ENCODE data around the gene SAP25. TPM values are rescaled to one million over a fixed set of nuclear protein-coding genes. Genes with fewer than 3 reads are reported as not detected.

The SAP25 gene
- total RNA-seq, 6 experiments from 2014 or later, result 0.53 to 4.5 (median 2.2) TPM; not detected in 2

GRCh38 chr7:100609958-100610357, 36.3 kb upstream of the SAP25 start:
- 87% methylated on average over 5 of the region's 5 CpGs for WGBS (ENCODE audit: insufficient coverage, low coverage, low lambda C conversion rate, missing lambda C conversion rate)
- Histone ChIP-seq H3K27ac (peak overlapping the region in 2 of 3 donors; percentile 94 to 98), H3K27me3 (no peaks in the 10 kb centered on the region), H3K9me3 (no peaks in the 10 kb centered on the region), H3K4me3 (no peak overlapping the region), H3K4me1 (peaks cover 0 to 17% (median 4%) of the 10 kb centered on the region in 4 donors), H3K36me3 (no peaks in the 10 kb centered on the region)
- TF ChIP-seq CTCF (IDR thresholded peaks at IDR 0.05), result no peak
- no peak for TF ChIP-seq POLR2A (IDR thresholded peaks at IDR 0.05)
- DNase-seq (no peak), ATAC-seq (no peak)
- intact Hi-C loops (cut with DNase I), result no loop called here

DNA sequence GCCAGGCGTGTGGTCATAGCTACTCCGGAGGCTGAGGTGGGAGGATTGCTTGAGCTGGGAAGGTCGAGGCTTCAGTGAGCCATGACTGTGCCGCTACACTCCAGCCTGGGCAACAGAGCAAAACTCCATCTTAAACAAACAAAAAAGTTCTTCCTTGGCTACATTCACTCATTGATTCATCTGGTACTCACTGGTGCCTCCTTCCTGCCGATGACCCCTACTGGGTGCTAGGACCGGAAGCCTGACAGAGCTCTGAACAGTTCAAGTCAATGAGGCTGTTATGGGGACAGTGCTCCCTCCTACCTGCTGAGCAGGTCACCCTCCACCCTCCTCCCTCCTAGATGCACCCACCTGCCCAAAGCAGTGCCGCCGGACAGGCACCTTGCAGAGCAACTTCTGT, 33.4 kb upstream of the SAP25 start:
- Histone ChIP-seq H3K27ac (no peak overlapping the region), H3K36me3 (no peaks in the 10 kb centered on the region), H3K4me1 (peaks cover 0 to 23% (median 10%) of the 10 kb centered on the region in 4 donors), H3K4me3 (no peak overlapping the region), H3K27me3 (no peaks in the 10 kb centered on the region), H3K9me3 (no peaks in the 10 kb centered on the region)
- no peak for DNase-seq
- WGBS (ENCODE audit: insufficient coverage, low coverage, low lambda C conversion rate, missing lambda C conversion rate), result 74% methylated on average over 3 of the region's 8 CpGs
- ATAC-seq, result no peak
- intact Hi-C loops (cut with DNase I), result no loop called here
- no peak for TF ChIP-seq CTCF (IDR thresholded peaks at IDR 0.05)
- TF ChIP-seq POLR2A (IDR thresholded peaks at IDR 0.05), result no peak

DNA sequence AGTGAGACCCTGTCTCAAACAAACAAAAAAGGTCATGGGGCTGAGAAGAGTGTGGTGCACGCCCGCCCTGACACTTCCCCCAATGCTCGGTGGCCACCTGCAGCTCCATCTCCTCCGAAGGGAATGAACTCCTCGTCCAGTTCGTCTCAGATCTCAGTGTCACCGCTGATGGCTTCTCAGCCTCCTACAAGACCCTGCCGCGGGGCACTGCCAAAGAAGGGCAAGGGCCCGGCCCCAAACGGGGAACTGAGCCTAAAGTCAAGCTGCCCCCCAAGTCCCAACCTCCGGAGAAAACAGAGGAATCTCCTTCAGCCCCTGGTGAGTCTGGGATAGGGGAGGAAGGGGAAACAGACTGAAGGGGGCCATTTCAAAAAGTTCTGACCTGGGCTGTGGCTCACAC, 32.6 kb upstream of the SAP25 start:
- no peak for TF ChIP-seq POLR2A (IDR thresholded peaks at IDR 0.05)
- TF ChIP-seq CTCF (IDR thresholded peaks at IDR 0.05), result no peak
- no peak overlapping the region for H3K27ac ChIP-seq
- intact Hi-C loops (cut with DNase I), result no loop called here

GRCh38 chr7:100604976-100605911, 31.5 kb upstream of the SAP25 start:
- Histone ChIP-seq H3K4me1 (peaks cover 0 to 23% (median 10%) of the 10 kb centered on the region in 4 donors), H3K9me3 (no peaks in the 10 kb centered on the region), H3K4me3 (peak overlapping the region; percentile 61 to 70 (median 67)), H3K27ac (peak overlapping the region in 2 of 3 donors; percentile 59 to 60), H3K27me3 (no peaks in the 10 kb centered on the region), H3K36me3 (no peaks in the 10 kb centered on the region)
- peak; percentile 77 to 84 (median 83) for DNase-seq
- ATAC-seq, result peak; percentile 33 to 51 (median 46)
- 7% methylated on average over 17 of the region's 68 CpGs for WGBS (ENCODE audit: insufficient coverage, low coverage, low lambda C conversion rate, missing lambda C conversion rate)
- no peak for TF ChIP-seq CTCF (IDR thresholded peaks at IDR 0.05)
- no peak for TF ChIP-seq POLR2A (IDR thresholded peaks at IDR 0.05)
- intact Hi-C loops (cut with DNase I), result no loop called here

More for the DNA sequence above, 32.6 kb upstream of the SAP25 start:
- no peak overlapping the region for H3K4me3 ChIP-seq
- H3K9me3 ChIP-seq, result no peaks in the 10 kb centered on the region
- H3K36me3 ChIP-seq, result no peaks in the 10 kb centered on the region
- no peaks in the 10 kb centered on the region for H3K27me3 ChIP-seq
- ATAC-seq (no peak), DNase-seq (no peak)
- 100% methylated on average over 4 of the region's 12 CpGs for WGBS (ENCODE audit: insufficient coverage, low coverage, low lambda C conversion rate, missing lambda C conversion rate)
- peaks cover 0 to 23% (median 12%) of the 10 kb centered on the region in 4 donors for H3K4me1 ChIP-seq
